ENCODE results near the gene SPAG8. TPM values are rescaled to one million over a fixed set of nuclear protein-coding genes. Genes with fewer than 3 reads are reported as not detected.

The SPAG8 gene
- total and polyA plus RNA-seq, 10 of the 15 experiments (the other 5 are each of a cell fraction or from before 2014, with no cell fraction given) = 0.40 to 1.1 (median 0.72) TPM

DNA sequence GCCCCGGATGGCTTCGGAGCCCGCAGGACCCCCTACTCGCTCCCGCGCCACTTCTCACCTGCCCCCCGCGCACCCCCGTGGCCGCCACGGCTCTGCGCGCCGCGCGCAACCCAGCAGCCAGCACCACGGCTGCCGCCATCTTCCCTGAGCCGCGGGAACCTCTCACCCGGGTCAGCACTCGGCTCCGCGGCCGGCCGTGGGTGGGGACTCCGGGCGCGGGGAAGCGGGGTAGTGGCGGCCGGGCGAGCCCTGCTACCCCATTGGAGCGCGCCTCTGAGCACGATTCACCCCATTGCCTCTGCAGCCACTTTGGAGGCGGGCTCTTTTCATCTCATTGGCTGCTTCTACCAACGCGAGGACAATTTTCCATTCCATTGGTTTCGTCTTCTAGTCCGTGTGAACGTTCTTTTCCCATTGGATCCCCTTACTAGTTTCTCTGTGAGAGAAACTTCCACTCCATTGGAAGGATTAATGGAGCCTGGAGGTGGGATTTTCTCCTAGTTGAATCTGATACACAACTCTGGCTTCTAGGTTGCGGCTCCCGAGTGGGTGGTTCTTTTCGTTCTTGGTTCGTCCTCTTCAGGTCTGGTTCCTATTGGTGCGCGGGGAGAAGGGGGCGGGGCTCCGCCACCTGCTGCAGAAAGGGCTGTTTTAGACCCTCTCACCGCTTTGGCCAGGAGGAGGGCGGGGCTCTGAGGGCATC is 2.9 kb upstream of the SPAG8 start, which contains the start of gene HINT2 (continued):
- TF ChIP-seq, protein P1, sequence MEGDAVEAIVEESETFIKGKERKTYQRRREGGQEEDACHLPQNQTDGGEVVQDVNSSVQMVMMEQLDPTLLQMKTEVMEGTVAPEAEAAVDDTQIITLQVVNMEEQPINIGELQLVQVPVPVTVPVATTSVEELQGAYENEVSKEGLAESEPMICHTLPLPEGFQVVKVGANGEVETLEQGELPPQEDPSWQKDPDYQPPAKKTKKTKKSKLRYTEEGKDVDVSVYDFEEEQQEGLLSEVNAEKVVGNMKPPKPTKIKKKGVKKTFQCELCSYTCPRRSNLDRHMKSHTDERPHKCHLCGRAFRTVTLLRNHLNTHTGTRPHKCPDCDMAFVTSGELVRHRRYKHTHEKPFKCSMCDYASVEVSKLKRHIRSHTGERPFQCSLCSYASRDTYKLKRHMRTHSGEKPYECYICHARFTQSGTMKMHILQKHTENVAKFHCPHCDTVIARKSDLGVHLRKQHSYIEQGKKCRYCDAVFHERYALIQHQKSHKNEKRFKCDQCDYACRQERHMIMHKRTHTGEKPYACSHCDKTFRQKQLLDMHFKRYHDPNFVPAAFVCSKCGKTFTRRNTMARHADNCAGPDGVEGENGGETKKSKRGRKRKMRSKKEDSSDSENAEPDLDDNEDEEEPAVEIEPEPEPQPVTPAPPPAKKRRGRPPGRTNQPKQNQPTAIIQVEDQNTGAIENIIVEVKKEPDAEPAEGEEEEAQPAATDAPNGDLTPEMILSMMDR (IDR thresholded peaks at IDR 0.05 in 2 of 3, conservative IDR thresholded peaks at IDR 0.05 in 1 of 3; ENCODE audit: control insufficient read depth in 2 of 3, extremely low read depth in 1 of 3, insufficient read depth in 1 of 3, low read depth in 3 of 3, low read length in 3 of 3) = no peak
- TF ChIP-seq STAT1 (conservative IDR thresholded peaks at IDR 0.05) (0 out of 2 replicates have a peak, but pooled peaks have one; percentile 13), ZBED1 (IDR thresholded peaks at IDR 0.05; ENCODE audit: borderline replicate concordance) (no peak), KLF5 (IDR thresholded peaks at IDR 0.05; ENCODE audit: partially characterized antibody) (peak; percentile 46), SMARCA5 (IDR thresholded peaks at IDR 0.05) (no peak), RBBP5 (conservative IDR thresholded peaks at IDR 0.05) (no peak), MTA3 (IDR thresholded peaks at IDR 0.05; ENCODE audit: borderline replicate concordance, low read length) (no peak), MEF2B (IDR thresholded peaks at IDR 0.05; ENCODE audit: partially characterized antibody, poor library complexity, severe bottlenecking) (peak; percentile 22), ZNF217 (IDR thresholded peaks at IDR 0.05) (no peak), REST (IDR thresholded peaks at IDR 0.05; ENCODE audit: low read depth, low read length) (no peak), FOXM1 (IDR thresholded peaks at IDR 0.05; ENCODE audit: low read depth, low read length) (no peak), YBX1 (IDR thresholded peaks at IDR 0.05) (no peak), CHD1 (IDR thresholded peaks at IDR 0.05; ENCODE audit: low read depth, low read length) (no peak), NRF1 (conservative IDR thresholded peaks at IDR 0.05; ENCODE audit: low read depth, low read length) (0 out of 2 replicates have a peak, but pooled peaks have one; percentile 5), POLR2AphosphoS5 (IDR thresholded peaks at IDR 0.05; ENCODE audit: low read length) (peak; percentile 85), MXI1 (IDR thresholded peaks at IDR 0.05; ENCODE audit: low read depth, low read length) (peak; percentile 35; the same call in 1 of the 2 replicates), TARDBP (IDR thresholded peaks at IDR 0.05; ENCODE audit: borderline replicate concordance) (no peak), POU2F2 (IDR thresholded peaks at IDR 0.05; ENCODE audit: borderline replicate concordance, low read depth, low read length) (peak; percentile 70; the same call in 1 of the 3 replicates), RAD21 (IDR thresholded peaks at IDR 0.05; ENCODE audit: insufficient read depth, low read depth, low read length) (no peak), KAT2A (conservative IDR thresholded peaks at IDR 0.05; ENCODE audit: control insufficient read depth, low read depth, low read length) (no peak), NKRF (conservative IDR thresholded peaks at IDR 0.05) (0 out of 2 replicates have a peak, but pooled peaks have one; percentile 2)
- TF ChIP-seq, protein P2, sequence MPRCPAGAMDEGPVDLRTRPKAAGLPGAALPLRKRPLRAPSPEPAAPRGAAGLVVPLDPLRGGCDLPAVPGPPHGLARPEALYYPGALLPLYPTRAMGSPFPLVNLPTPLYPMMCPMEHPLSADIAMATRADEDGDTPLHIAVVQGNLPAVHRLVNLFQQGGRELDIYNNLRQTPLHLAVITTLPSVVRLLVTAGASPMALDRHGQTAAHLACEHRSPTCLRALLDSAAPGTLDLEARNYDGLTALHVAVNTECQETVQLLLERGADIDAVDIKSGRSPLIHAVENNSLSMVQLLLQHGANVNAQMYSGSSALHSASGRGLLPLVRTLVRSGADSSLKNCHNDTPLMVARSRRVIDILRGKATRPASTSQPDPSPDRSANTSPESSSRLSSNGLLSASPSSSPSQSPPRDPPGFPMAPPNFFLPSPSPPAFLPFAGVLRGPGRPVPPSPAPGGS (IDR thresholded peaks at IDR 0.05; ENCODE audit: borderline replicate concordance, insufficient read depth, low read depth, low read length, poor library complexity, severe bottlenecking) = no peak

All from GM12878 (cell line).